HG02973 (cell line): ENCODE measurements around the gene RASL10A.

ENCODE experiments used
- ATAC-seq: cut with Tn5 transposase; IDR thresholded peaks from one replicate; pipeline ENCODE4 v1.9.1; 2021; ENCODE audit warnings: moderate library complexity; ENCODE audit not compliant: unreplicated experiment

The RASL10A gene

GRCh38 chr22:29339381-29340235 is 24.1 kb upstream of the RASL10A start:
- ATAC-seq, result no peak

- no peak for ATAC-seq
Observed at GRCh38 chr22:29338398-29338797, 22.9 kb upstream of the RASL10A start.

GRCh38 chr22:29337631-29338284 is 22.3 kb upstream of the RASL10A start:
- no peak for ATAC-seq

- no peak for ATAC-seq
Observed at GRCh38 chr22:29336751-29337490, 21.4 kb upstream of the RASL10A start.

- no peak for ATAC-seq
Observed at GRCh38 chr22:29335656-29336055, 20.2 kb upstream of the RASL10A start.

GRCh38 chr22:29334696-29335344 is 19.3 kb upstream of the RASL10A start:
- ATAC-seq, result no peak

- ATAC-seq, result no peak
Observed at GRCh38 chr22:29334148-29334547, 18.7 kb upstream of the RASL10A start.

- no peak for ATAC-seq
Observed at GRCh38 chr22:29332886-29333496, 17.5 kb upstream of the RASL10A start.

GRCh38 chr22:29331658-29332300 is 16.3 kb upstream of the RASL10A start:
- no peak for ATAC-seq

- ATAC-seq, result no peak
Observed at GRCh38 chr22:29331213-29331612, 15.7 kb upstream of the RASL10A start.

GRCh38 chr22:29330753-29331152 is 15.3 kb upstream of the RASL10A start:
- ATAC-seq, result no peak

GRCh38 chr22:29330291-29330690 is 14.8 kb upstream of the RASL10A start:
- ATAC-seq, result no peak

GRCh38 chr22:29329581-29329980 is 14.1 kb upstream of the RASL10A start:
- no peak for ATAC-seq

GRCh38 chr22:29328566-29329500 is 13.3 kb upstream of the RASL10A start:
- ATAC-seq, result no peak

GRCh38 chr22:29328055-29328454 is 12.6 kb upstream of the RASL10A start:
- no peak for ATAC-seq

- no peak for ATAC-seq
Observed at GRCh38 chr22:29327089-29327764, 11.7 kb upstream of the RASL10A start.

GRCh38 chr22:29326481-29326880 is 11.0 kb upstream of the RASL10A start:
- ATAC-seq, result no peak

GRCh38 chr22:29325785-29326315 is 10.4 kb upstream of the RASL10A start:
- ATAC-seq, result no peak
